CD14-positive monocyte (primary cell): ENCODE measurements around the gene DOCK10. TPM values are rescaled to one million over a fixed set of nuclear protein-coding genes. Genes with fewer than 3 reads are reported as not detected.

Experiments used
- DNase-seq, 3 donors: peaks; one replicate each; pipeline ENCODE4 v3.0.0-alpha.2; 2011 to 2022
- H2AFZ ChIP-seq: 2 replicates; pipeline ENCODE4 v1.6.0; 2012; ENCODE audit warnings: mild to moderate bottlenecking, low read depth, low read length, inconsistent platforms; ENCODE audit not compliant: insufficient read depth, poor library complexity, severe bottlenecking
- H3K27ac ChIP-seq, 2 donors: 1 replicate in 1 of 2; 2 replicates in 1 of 2; pipeline ENCODE4 v1.5.1; 2012 to 2013; ENCODE audit warnings: low read length in 2 of 2, control low read depth in 1 of 2, inconsistent platforms in 1 of 2, low read depth in 1 of 2, mild to moderate bottlenecking in 1 of 2
- H3K27me3 ChIP-seq, 2 donors: one replicate each; pipeline versions ENCODE4 v1.6.0 to v1.6.1; 2011 to 2013; ENCODE audit warnings: low read length in 2 of 2; ENCODE audit not compliant: control insufficient read depth in 2 of 2, insufficient read depth in 2 of 2
- H3K36me3 ChIP-seq, 2 donors: replicated peaks in 1 of 2; 1 replicate in 1 of 2; 2 replicates in 1 of 2; pipeline versions ENCODE4 v1.5.1 to v1.6.1; 2012 to 2013; ENCODE audit warnings: low read length in 2 of 2, control low read depth in 1 of 2, inconsistent platforms in 1 of 2, mild to moderate bottlenecking in 1 of 2; ENCODE audit not compliant: insufficient read depth in 2 of 2, control insufficient read depth in 1 of 2
- H3K4me1 ChIP-seq, 2 donors: 1 replicate in 1 of 2; 2 replicates in 1 of 2; pipeline versions ENCODE4 v1.5.1 to v1.6.1; 2012 to 2013; ENCODE audit warnings: low read length in 2 of 2, control low read depth in 1 of 2, inconsistent platforms in 1 of 2, mild to moderate bottlenecking in 1 of 2, moderate library complexity in 1 of 2; ENCODE audit not compliant: insufficient read depth in 2 of 2, control insufficient read depth in 1 of 2
- H3K4me2 ChIP-seq: replicated peaks from 2 replicates; pipeline ENCODE3; 2012; ENCODE audit warnings: low read length, moderate library complexity, mild to moderate bottlenecking; ENCODE audit not compliant: poor library complexity, severe bottlenecking; ENCODE audit errors: extremely low read depth
- H3K4me3 ChIP-seq, 3 experiments: fragments of 200-600 bp in 1 of 3; sonication (generic) in 1 of 3; replicated peaks in 1 of 3; 1 replicate in 2 of 3; 2 replicates in 1 of 3; pipeline ENCODE4 v1.5.1; 2011 to 2013; ENCODE audit warnings: low read length in 3 of 3, mild to moderate bottlenecking in 3 of 3, control low read depth in 2 of 3, low read depth in 2 of 3, inconsistent platforms in 1 of 3, moderate library complexity in 1 of 3
- H3K79me2 ChIP-seq: 2 replicates; pipeline ENCODE4 v1.6.0; 2012; ENCODE audit warnings: mild to moderate bottlenecking, control low read depth, inconsistent platforms, low read length, moderate library complexity; ENCODE audit not compliant: insufficient read depth
- H3K9ac ChIP-seq: 2 replicates; pipeline ENCODE4 v1.6.0; 2017; ENCODE audit warnings: low read length, mild to moderate bottlenecking; ENCODE audit not compliant: insufficient read depth, poor library complexity, severe bottlenecking
- H3K9me3 ChIP-seq, 2 donors: replicated peaks in 1 of 2; 1 replicate in 1 of 2; 2 replicates in 1 of 2; pipeline versions ENCODE4 v1.5.1 to v1.6.1; 2012 to 2013; ENCODE audit warnings: low read length in 2 of 2, control low read depth in 1 of 2; ENCODE audit not compliant: control insufficient read depth in 1 of 2, insufficient read depth in 1 of 2
- H4K20me1 ChIP-seq: 2 replicates; pipeline ENCODE4 v1.6.0; 2012; ENCODE audit warnings: mild to moderate bottlenecking, low read length, control low read depth, moderate library complexity; ENCODE audit not compliant: insufficient read depth
- H3K27ac Mint-ChIP-seq, 7 donors: one replicate each; pipeline ENCODE4 v1.8.0; 2020; ENCODE audit warnings: mild to moderate bottlenecking in 7 of 7, mixed read lengths in 7 of 7, moderate library complexity in 6 of 7, inconsistent platforms in 2 of 7
- H3K27me3 Mint-ChIP-seq, 3 donors: one replicate each; pipeline ENCODE4 v1.8.0; 2021 to 2022; ENCODE audit warnings: low read depth in 3 of 3, mild to moderate bottlenecking in 3 of 3, mixed read lengths in 3 of 3, moderate library complexity in 3 of 3, inconsistent platforms in 1 of 3
- H3K36me3 Mint-ChIP-seq, 2 donors: one replicate each; pipeline ENCODE4 v1.8.0; 2020; ENCODE audit warnings: mixed read lengths in 2 of 2, inconsistent platforms in 1 of 2, mild to moderate bottlenecking in 1 of 2
- H3K4me1 Mint-ChIP-seq: one replicate; pipeline ENCODE4 v1.8.0; 2020; ENCODE audit warnings: mild to moderate bottlenecking, mixed read lengths
- H3K4me3 Mint-ChIP-seq, 2 donors: one replicate each; pipeline ENCODE4 v1.8.0; 2020; ENCODE audit warnings: mild to moderate bottlenecking in 2 of 2, mixed read lengths in 2 of 2, moderate library complexity in 1 of 2
- H3K9me3 Mint-ChIP-seq, 7 donors: one replicate each; pipeline ENCODE4 v1.8.0; 2020 to 2022; ENCODE audit warnings: mixed read lengths in 7 of 7, mild to moderate bottlenecking in 6 of 7, moderate library complexity in 6 of 7, inconsistent platforms in 2 of 7
- WGBS: methylation state at CpG from one replicate; pipeline ENCODE4 v1.1.5; 2013; ENCODE audit warnings: missing lambda C conversion rate; ENCODE audit not compliant: insufficient coverage; 5-methylcytosine and 5-hydroxymethylcytosine counted together
- intact Hi-C, 2 donors: fragments of 100-400 bp; cut with micrococcal nuclease; formaldehyde crosslinking; loops; one replicate each; pipeline versions ENCODE4 v1.15.0 to v1.15.1; 2023
- polyA plus RNA-seq, 3 donors: library from polyadenylated mRNA; depleted of rRNA in 1 of 3; unstranded in 2 of 3; stranded (reverse) in 1 of 3; fragments of 300-500 nt in 2 of 3; fragments of >200 nt in 1 of 3; fragmentation: Illumina TruSeq in 2 of 3; gene quantifications; 1 replicate in 2 of 3; 2 replicates in 1 of 3; pipeline ENCODE4 v1.2.3, GENCODE V29; 2012 to 2021
- TF ChIP-seq, protein P1 (sequence below): fragments of 200-600 bp; IDR thresholded peaks from one replicate; pipeline ENCODE4 v1.8.0; 2022; ENCODE audit warnings: antibody characterized with exemption, mild to moderate bottlenecking

DOCK10 gene
- polyA plus RNA-seq, 3 donors = 9.5 to 30.9 (median 16.5) TPM

- intact Hi-C loops = loop anchor here in 1 of 2 donors (5.0 kb wide), 1 partner anchor 418 kb away; no protein-coding TSS in a partner anchor
- WGBS = no CpG with 5 or more reads among the region's 1 CpG
- peaks cover 61 to 80% of the 10 kb centered on the region in 2 donors for H3K36me3 ChIP-seq
- H3K79me2 ChIP-seq = no peaks in the 10 kb centered on the region
- H3K27ac ChIP-seq = no peak overlapping the region
- peaks cover 61 to 70% of the 10 kb centered on the region in 2 donors for H3K36me3 Mint-ChIP-seq
- H3K27me3 Mint-ChIP-seq = no peaks in the 10 kb centered on the region
- no peaks in the 10 kb centered on the region for H3K27me3 ChIP-seq
- H2AFZ ChIP-seq = no peak overlapping the region
- no peak overlapping the region for H3K4me3 Mint-ChIP-seq
- H3K9me3 Mint-ChIP-seq = no peaks in the 10 kb centered on the region
- H4K20me1 ChIP-seq = no peaks in the 10 kb centered on the region
- TF ChIP-seq, protein P1, sequence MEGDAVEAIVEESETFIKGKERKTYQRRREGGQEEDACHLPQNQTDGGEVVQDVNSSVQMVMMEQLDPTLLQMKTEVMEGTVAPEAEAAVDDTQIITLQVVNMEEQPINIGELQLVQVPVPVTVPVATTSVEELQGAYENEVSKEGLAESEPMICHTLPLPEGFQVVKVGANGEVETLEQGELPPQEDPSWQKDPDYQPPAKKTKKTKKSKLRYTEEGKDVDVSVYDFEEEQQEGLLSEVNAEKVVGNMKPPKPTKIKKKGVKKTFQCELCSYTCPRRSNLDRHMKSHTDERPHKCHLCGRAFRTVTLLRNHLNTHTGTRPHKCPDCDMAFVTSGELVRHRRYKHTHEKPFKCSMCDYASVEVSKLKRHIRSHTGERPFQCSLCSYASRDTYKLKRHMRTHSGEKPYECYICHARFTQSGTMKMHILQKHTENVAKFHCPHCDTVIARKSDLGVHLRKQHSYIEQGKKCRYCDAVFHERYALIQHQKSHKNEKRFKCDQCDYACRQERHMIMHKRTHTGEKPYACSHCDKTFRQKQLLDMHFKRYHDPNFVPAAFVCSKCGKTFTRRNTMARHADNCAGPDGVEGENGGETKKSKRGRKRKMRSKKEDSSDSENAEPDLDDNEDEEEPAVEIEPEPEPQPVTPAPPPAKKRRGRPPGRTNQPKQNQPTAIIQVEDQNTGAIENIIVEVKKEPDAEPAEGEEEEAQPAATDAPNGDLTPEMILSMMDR = no peak
- no peak overlapping the region for H3K4me2 ChIP-seq
- no peaks in the 10 kb centered on the region for H3K9me3 ChIP-seq
- no peak overlapping the region for H3K9ac ChIP-seq
- no peaks in the 10 kb centered on the region for H3K4me1 ChIP-seq
- H3K27ac Mint-ChIP-seq = no peak overlapping the region
- H3K4me1 Mint-ChIP-seq = peaks cover 5% of the 10 kb centered on the region
- DNase-seq = no peak
- H3K4me3 ChIP-seq = no peak overlapping the region
Measured at GRCh38 chr2:224775647-224776046, 266.6 kb downstream of the DOCK10 start.

DNA sequence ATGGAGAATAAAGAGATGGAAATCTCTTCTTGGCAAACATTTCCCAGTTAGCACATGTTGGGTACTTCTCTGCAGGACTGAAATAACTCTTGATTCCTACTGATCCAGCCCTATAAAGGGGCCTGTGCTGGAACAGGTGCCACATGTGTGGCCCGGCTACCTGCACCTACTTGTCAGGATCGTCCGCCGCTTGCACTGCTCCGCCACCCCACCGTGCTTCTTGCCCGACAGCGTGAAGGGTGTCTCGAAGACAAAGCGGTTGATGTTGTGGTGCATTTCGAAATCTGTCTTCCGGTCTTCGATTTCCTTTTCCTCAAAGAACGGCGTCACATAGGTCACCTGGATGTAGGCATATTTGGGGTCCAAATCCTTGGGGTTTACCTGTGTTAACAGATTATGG lies 267.5 kb downstream of the DOCK10 start:
- Mint-ChIP-seq H3K4me3 (no peak overlapping the region), H3K27ac (no peak overlapping the region), H3K36me3 (peaks cover 66 to 75% of the 10 kb centered on the region in 2 donors), H3K9me3 (no peaks in the 10 kb centered on the region), H3K27me3 (no peaks in the 10 kb centered on the region), H3K4me1 (peaks cover 5% of the 10 kb centered on the region)
- no peaks in the 10 kb centered on the region for H4K20me1 ChIP-seq
- no peak overlapping the region for H3K4me3 ChIP-seq
- whole genome bisulfite sequencing = 72% methylated on average over 13 of the region's 15 CpGs
- TF ChIP-seq, protein P1 = no peak
- no peaks in the 10 kb centered on the region for H3K4me1 ChIP-seq
- H3K4me2 ChIP-seq = no peak overlapping the region
- H2AFZ ChIP-seq = no peak overlapping the region
- intact Hi-C loops = loop anchor here in 1 of 2 donors (5.0 kb wide), 1 partner anchor 417 kb away; no protein-coding TSS in a partner anchor
- no peaks in the 10 kb centered on the region for H3K9me3 ChIP-seq
- H3K27me3 ChIP-seq = no peaks in the 10 kb centered on the region
- DNase-seq = no peak
- peaks cover 70 to 83% of the 10 kb centered on the region in 2 donors for H3K36me3 ChIP-seq
- H3K79me2 ChIP-seq = no peaks in the 10 kb centered on the region
- no peak overlapping the region for H3K27ac ChIP-seq
- no peak overlapping the region for H3K9ac ChIP-seq
